HG03025 (cell line): Measurements from ENCODE around the gene STXBP4.

Experiments
- ATAC-seq: cut with Tn5 transposase; IDR thresholded peaks from one replicate; pipeline ENCODE4 v1.9.1; 2021; ENCODE audit warnings: mild to moderate bottlenecking, moderate library complexity; ENCODE audit not compliant: unreplicated experiment, low FRiP score

The STXBP4 gene

GRCh38 chr17:55210292-55210691, 241.7 kb downstream of the STXBP4 start:
- ATAC-seq: no peak

GRCh38 chr17:55212880-55213279, 244.3 kb downstream of the STXBP4 start:
- ATAC-seq: no peak

GRCh38 chr17:55215711-55216110, 247.1 kb downstream of the STXBP4 start:
- ATAC-seq: no peak

GRCh38 chr17:55216888-55217287, 248.3 kb downstream of the STXBP4 start:
- ATAC-seq: no peak

- ATAC-seq: no peak
Measured at GRCh38 chr17:55219459-55219858, 250.9 kb downstream of the STXBP4 start.

GRCh38 chr17:55219934-55220333, 251.4 kb downstream of the STXBP4 start:
- no peak for ATAC-seq
